GM19467 (cell line): ENCODE data around the gene CSF2RB.

Experiments used
- ATAC-seq: cut with Tn5 transposase; IDR thresholded peaks from one replicate; pipeline ENCODE4 v1.9.1; 2021; ENCODE audit warnings: mild to moderate bottlenecking, moderate library complexity; ENCODE audit not compliant: unreplicated experiment

The CSF2RB gene

DNA sequence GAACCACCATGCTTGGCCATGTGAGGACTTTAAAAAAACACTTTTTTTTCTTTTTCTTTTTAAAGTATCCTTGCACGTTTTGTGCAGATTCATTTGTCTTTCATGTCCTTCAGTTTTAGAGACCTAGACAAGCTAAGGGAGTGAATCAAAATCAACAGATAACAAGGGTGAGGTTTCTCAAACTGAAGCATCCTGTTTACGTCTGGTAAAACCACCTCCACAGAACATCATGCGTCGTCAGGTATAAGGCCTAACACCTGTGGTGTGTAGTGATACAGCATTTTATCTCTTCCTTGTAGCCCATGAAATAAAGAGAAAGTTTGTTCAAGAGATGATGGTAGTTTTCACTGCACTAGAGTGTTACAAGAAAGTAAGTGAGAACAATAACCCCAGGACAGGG lies 26.3 kb upstream of the CSF2RB start:
- ATAC-seq: no peak

GRCh38 chr22:36891646-36892045 lies 21.8 kb upstream of the CSF2RB start:
- no peak for ATAC-seq

DNA sequence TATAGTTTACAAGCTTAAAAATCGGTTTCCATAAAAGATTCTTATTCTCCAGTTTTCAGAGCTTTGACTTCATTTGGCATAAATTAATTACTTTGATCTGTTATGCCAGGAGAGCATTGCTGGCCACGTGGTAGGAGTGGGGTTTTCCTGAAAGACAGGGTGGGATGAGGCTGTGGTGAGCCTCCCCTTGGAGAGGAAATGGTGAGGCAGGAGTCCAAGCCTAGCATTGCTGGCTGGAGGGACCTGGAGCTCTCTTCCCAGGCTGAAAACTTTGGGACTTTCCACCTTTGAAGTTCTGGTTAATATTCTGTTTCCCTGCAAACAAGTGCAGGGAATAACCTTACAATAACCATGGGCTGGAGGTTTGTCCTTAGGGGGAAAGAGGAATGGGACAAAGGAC lies 21.1 kb upstream of the CSF2RB start:
- no peak for ATAC-seq

- no peak for ATAC-seq
Observed at GRCh38 chr22:36893262-36893661, 20.2 kb upstream of the CSF2RB start.

- no peak for ATAC-seq
Observed at GRCh38 chr22:36894266-36894665, 19.2 kb upstream of the CSF2RB start.

DNA sequence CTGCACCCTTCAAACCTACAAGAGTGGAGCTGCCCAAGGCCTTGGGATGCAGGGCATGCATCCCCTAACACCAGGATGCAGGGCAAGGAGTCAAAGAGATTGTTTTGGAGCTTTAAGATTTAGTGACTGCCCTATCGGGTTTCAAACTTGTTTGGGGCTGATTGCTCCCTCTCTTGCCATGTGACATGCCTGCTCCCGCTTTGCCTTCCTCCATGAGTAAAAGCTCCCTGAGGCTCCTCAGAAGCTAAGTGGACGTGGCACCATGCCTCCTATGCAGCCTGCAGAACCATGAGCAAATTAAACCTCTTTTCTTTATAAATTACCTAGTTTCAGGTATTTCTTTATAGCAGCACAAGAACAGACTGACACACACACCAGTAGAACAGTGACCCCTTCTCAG lies 15.8 kb upstream of the CSF2RB start:
- ATAC-seq: no peak

DNA sequence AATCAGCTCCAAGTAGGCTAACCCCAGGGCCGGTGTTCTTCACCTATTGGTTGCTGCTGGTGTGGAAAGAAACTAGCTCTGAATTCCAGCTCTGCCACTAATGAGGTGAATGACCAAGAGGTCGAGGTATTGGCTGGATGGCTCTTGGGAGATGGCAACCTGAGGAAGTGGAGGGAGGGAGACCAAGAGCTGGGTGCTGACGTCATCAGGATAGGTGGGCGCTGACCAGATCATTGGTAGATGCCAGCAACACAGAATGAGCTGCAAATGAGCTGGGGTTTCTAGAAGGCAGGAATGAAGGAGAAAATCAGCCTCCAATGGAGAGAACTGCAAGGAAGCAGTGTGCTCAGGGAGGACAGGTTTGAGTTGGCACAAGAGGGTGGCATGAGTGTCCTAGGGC lies 14.7 kb upstream of the CSF2RB start:
- ATAC-seq: no peak

DNA sequence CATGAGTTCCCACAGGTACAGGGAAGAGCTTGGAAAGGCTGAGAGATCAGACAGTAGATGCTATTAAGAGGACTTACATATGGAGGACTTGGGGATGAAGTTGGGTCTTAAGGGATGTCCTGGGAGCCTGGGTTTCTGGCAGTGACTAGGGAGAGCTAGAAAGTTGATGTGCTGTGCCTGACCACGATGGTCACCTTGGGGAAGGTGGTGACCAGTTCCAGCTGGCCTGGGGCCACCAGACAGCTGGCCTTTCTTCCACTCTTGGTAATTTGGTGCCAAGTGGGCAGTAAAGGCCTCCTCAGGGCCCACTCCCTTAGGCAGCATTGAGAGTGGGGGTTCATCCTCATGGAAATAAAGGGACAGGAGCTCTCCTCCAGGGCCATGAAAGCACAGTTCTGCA lies 13.9 kb upstream of the CSF2RB start:
- ATAC-seq: no peak

- no peak for ATAC-seq
Observed at GRCh38 chr22:36900225-36900624, 13.2 kb upstream of the CSF2RB start.

DNA sequence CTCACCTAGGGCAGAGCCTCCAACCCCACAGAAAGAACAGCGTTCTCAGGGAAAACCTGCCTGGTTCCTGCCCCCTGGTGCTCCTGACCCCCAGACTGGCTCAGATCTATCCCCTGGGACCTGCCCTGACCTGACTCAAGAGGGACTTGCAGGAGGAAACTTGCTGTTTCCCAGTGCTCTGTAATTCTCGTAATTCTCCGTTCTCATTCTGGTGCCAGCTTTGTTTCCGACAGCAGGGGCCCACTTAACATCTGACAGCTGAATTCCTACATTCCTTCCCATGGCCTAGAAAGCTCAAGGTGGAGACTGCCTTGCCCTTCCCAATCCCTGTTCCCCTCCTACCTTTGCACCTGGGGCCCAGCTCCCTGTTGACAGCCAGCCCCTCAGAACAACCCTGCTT lies 12.5 kb upstream of the CSF2RB start:
- ATAC-seq: no peak

DNA sequence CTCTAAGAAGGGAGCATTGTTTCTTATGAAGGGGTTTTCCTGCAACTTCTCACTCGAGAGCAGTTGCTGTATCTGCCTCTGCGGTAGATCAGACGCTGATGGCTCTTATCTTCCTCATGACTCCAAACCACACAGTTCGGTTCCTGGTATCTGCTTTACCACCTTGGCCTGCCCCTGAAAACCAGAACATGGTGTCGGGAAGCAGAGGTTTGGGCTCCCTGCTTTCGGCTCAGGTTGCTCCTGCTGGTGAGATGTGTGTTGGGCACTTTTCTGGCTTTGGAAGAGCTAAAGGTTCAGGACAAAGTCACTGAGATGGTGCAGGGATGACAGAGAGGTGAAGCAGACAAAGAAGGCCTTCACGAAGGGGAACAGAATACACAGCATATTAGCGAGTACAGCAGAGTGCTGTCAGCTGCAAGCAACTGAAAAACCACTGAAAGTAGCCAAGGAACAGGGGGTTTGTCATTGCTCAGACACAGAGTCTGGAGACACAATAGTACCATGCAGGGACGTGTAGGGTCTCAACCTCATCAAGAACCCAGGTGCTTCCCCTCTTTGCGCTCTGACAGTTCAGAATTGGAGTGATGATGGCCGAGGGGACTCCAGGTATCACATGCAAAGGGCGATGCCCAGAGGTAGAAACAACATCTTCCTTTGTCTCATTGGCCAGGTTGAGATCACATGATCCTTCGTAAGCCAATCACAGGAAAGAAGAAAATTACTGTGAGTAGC lies 11.9 kb upstream of the CSF2RB start:
- peak; percentile 51 for ATAC-seq

DNA sequence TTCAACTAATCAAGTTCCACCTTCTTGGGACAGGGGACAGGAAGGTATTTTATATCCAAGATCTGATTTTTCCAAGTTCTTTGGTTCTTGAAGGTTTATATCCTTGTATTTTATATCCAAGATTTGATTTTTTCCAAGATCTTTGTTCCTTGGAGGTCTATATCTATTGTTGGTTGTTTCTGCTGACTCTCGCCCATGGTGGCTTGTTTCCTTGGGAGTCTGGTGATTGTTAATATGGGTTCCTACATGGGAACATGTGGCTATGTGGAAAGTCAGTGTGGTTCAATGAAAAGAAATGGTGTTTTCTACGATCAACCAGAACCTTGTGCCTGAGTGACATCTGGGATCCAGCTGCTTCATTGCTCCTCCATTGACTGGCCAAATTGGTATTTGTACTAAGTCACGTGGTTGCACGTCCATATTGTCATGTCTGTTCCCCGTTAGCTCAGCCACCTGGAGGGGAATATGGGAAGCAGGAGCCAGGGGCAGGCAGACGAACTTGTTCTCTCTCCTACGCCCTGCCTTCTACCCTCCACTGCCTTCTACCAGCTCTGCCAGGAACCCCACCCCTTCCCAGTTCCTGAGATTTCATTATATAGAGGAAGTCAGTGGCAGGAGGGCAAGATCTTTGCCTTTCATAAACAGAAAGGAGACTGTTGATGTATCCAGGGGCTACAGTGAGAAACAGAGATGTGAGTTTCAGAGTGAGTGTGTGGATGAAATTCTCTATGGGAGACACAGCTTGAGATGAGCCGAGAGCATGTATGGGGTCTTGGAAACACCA lies 11.1 kb upstream of the CSF2RB start:
- no peak for ATAC-seq

- ATAC-seq: no peak
Observed at GRCh38 chr22:36904260-36904880, 9.1 kb upstream of the CSF2RB start.

GRCh38 chr22:36907253-36908195 lies 5.9 kb upstream of the CSF2RB start:
- ATAC-seq: no peak

- no peak for ATAC-seq
Observed at GRCh38 chr22:36910461-36910860, 3.0 kb upstream of the CSF2RB start.

DNA sequence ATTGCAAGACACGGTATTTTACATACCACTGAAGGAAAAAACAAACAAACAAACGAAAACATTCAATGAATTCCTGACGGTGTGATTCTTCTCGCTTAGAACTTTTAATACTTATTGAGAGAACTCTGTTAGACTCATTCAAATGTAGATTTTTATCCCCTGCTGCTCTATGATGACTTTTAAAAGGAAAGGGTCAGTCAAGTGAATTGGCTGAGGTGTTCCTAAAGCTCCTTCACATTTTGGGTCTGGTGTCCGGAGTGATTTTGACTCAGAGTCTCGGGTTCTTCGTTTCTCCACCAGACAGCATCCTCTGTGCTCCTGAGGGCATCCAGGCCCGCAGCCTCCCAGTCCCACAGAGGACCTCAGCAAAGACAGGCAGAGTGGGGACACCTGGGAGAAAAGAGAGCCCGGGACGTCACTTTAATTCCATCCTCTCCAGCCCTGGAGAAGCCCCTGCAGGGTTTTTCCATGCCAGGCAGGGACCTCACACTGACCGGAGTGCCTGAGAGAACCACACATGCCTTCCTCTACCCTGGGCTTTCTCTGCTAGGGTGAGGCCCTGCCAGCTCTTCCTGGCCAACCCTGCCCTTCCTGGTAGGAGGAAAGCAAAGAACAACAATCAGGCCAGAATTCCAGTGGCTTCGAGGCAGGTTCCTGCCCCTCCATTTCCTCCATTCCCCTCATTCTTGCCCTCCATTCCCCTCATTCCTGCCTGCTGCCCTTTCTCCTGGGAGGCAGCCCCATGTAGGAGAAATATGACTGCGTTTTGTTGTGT lies 1.4 kb upstream of the CSF2RB start:
- ATAC-seq: no peak

DNA sequence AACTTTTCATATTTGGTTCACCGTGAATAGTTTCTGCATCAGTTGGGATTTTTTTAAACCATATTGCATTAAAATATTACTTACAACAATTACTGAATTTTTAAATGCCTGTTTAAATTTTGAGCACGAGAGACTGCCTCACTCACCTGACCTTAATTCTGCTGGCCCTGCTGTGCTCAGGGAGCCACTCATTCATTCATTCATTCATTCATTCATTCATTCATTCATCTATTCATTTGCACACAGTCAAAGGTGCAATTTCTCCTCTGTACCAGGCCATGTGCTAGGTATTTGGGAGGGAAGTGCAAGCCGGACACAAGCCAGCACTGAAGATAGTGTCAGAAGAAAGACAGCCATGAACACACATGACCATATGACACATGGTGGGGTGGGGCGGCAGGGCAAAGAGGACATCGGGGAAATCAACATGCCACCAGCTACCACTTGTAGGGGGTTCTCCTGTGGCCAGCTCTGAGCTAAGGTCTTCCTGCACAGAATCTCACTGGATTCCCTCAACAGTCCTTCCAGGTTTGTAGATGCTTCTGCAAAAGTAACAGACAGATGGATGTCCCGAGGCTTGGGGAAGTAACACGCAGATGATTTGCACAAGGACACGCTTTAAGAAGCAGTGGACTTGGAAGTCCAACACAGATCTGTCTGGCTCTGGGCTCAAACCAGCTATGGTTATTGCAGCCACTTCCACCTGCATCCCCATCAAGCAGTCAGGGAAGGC lies 568 bp upstream of the CSF2RB start:
- ATAC-seq: no peak

GRCh38 chr22:36914390-36914752 lies 943 bp downstream of the CSF2RB start:
- ATAC-seq: no peak

DNA sequence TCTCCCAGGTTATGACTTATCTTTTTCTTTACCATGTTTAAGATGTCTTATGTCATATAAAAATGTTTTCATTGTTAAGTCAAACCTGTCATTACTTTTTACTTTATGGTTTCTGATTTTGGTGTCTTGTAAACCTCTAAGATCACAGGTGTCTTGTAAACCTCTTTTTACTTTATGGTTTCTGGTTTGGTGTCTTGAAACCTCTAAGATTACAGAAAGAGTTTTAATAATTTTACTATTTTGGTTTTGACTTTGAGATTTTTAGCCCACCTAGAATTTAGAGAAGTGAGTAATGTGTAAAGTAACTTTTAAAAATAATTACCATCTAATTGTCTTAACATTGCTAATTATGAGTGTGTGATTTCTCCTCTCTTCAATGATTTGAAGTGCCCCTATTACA lies 2.6 kb downstream of the CSF2RB start:
- ATAC-seq: no peak
